Measurements from ENCODE around the gene CHD3.

DNA sequence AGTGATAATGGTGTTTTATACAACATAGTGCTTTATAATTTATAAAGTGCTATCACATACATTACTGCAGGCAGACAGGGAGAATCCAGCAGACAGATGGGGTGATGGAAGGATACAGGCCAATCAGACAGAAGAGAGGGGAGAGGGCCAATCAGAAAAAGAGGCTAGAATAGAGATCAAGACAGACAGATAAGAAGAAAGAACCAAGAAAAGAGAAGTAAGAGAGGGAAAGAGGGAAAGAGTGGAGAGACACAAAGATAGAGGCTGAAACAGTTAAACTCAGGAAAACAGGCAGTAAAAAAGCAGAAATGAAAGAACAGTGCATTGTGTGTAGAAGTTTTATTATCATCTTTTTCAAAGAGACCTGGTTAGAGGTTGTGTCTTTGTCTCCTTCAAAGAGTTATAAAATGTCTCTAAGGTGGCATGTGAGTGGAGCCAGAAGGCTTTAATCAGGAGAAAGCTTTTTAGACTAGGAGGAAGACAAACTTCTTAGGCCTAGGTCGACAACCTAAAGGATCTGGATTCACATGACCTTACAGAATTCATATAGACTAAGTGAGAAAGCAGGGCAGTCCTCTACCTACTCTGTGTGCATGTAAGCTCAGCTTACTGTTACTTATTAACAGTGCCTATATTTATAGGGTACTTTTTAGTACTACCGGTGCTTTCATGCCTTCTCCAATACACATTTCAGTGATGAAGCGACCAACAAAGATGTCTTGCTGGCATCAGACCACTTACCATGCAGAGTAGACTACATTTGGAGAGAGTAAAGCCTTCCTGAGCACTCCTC, 8.3 kb upstream of the CHD3 start:
- no peak for TF ChIP-seq EZH2phosphoT487 (IDR thresholded peaks at IDR 0.05; ENCODE audit: low read depth, severe bottlenecking, unreplicated experiment)
- TF ChIP-seq, protein P1, sequence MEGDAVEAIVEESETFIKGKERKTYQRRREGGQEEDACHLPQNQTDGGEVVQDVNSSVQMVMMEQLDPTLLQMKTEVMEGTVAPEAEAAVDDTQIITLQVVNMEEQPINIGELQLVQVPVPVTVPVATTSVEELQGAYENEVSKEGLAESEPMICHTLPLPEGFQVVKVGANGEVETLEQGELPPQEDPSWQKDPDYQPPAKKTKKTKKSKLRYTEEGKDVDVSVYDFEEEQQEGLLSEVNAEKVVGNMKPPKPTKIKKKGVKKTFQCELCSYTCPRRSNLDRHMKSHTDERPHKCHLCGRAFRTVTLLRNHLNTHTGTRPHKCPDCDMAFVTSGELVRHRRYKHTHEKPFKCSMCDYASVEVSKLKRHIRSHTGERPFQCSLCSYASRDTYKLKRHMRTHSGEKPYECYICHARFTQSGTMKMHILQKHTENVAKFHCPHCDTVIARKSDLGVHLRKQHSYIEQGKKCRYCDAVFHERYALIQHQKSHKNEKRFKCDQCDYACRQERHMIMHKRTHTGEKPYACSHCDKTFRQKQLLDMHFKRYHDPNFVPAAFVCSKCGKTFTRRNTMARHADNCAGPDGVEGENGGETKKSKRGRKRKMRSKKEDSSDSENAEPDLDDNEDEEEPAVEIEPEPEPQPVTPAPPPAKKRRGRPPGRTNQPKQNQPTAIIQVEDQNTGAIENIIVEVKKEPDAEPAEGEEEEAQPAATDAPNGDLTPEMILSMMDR (IDR thresholded peaks at IDR 0.05; ENCODE audit: poor library complexity), result no peak

Data from hepatocyte (in vitro differentiated cells).